Upper lobe of left lung (tissue), 6 donors: Measurements from ENCODE around the gene MAPK8IP1. TPM values are rescaled to one million over a fixed set of nuclear protein-coding genes. Genes with fewer than 3 reads are reported as not detected.

Source experiments
- ATAC-seq, 2 donors: fragments of 200-7000 bp; cut with Tn5 transposase; one replicate each; pipeline ENCODE4 v1.9.1; 2022; ENCODE audit warnings: mild to moderate bottlenecking in 2 of 2, moderate library complexity in 2 of 2; ENCODE audit not compliant: low FRiP score in 2 of 2
- DNase-seq, 2 donors: peaks; one replicate each; pipeline ENCODE4 v3.0.0-alpha.2; 2019 to 2020
- H3K27ac ChIP-seq, 4 donors: fragments of 200-600 bp; sonication (generic); one replicate each; pipeline ENCODE4 v1.5.1; 2016 to 2019
- H3K27me3 ChIP-seq, 4 donors: fragments of 200-600 bp; sonication (generic); one replicate each; pipeline ENCODE4 v1.5.1; 2017 to 2019
- H3K36me3 ChIP-seq, 4 donors: fragments of 200-600 bp; sonication (generic); one replicate each; pipeline ENCODE4 v1.5.1; 2016 to 2019
- H3K4me1 ChIP-seq, 4 donors: fragments of 200-600 bp; sonication (generic); one replicate each; pipeline ENCODE4 v1.5.1; 2018 to 2019
- H3K4me3 ChIP-seq, 4 donors: fragments of 200-600 bp; sonication (generic); one replicate each; pipeline ENCODE4 v1.5.1; 2017 to 2019; ENCODE audit warnings: mild to moderate bottlenecking in 2 of 4, moderate library complexity in 1 of 4
- H3K9me3 ChIP-seq, 4 donors: fragments of 200-600 bp; sonication (generic); one replicate each; pipeline ENCODE4 v1.5.1; 2018 to 2019
- CTCF ChIP-seq, 6 experiments: fragments of 450-650 bp in 4 of 6; fragments of 200-600 bp in 2 of 6; sonication (generic) in 2 of 6; IDR thresholded peaks; one replicate each; pipeline ENCODE4 v1.5.1; 2016 to 2019; ENCODE audit warnings: antibody characterized with exemption in 6 of 6
- EP300 ChIP-seq, 4 donors: sonication (generic); formaldehyde crosslinking; IDR thresholded peaks; one replicate each; pipeline ENCODE4 v1.5.1; 2017; ENCODE audit warnings: antibody characterized with exemption in 4 of 4, control low read depth in 2 of 4
- POLR2A ChIP-seq, 4 donors: fragments of 450-650 bp; IDR thresholded peaks; one replicate each; pipeline ENCODE4 v1.5.1; 2016 to 2017; ENCODE audit warnings: antibody characterized with exemption in 4 of 4, mild to moderate bottlenecking in 2 of 4
- POLR2AphosphoS5 ChIP-seq, 2 donors: sonication (generic); formaldehyde crosslinking; IDR thresholded peaks; one replicate each; pipeline ENCODE4 v1.5.1; 2017; ENCODE audit warnings: antibody characterized with exemption in 2 of 2
- WGBS, 2 donors: methylation state at CpG; one replicate each; pipeline ENCODE4 v1.1.5; 2017 to 2018; 5-methylcytosine and 5-hydroxymethylcytosine counted together
- total RNA-seq, 6 donors: library from RNA; depleted of rRNA in 4 of 6; stranded (reverse); fragments of >200 nt in 4 of 6; gene quantifications; one replicate each; pipeline versions ENCODE4 v1.1.0 to v1.2.1, GENCODE V29; 2016 to 2021
- donor health status: DM: no; HTN: no; CAD: no; lungs with moderate emphysema.
- donor health status: DM: no; HTN: yes; CAD: no; lungs with severe emphysema.

Gene MAPK8IP1
- total RNA-seq, 6 donors from 2014 or later = 2.1 to 16.0 (median 8.7) TPM

- Histone ChIP-seq H3K27ac (no peak overlapping the region), H3K9me3 (no peaks in the 10 kb centered on the region), H3K36me3 (no peaks in the 10 kb centered on the region), H3K27me3 (peaks cover 0 to 2% (median 0%) of the 10 kb centered on the region in 4 donors), H3K4me1 (peaks cover under 1 to 3% (median 2%) of the 10 kb centered on the region in 4 donors), H3K4me3 (no peak overlapping the region)
- WGBS, 2 donors = 86 to 87% methylated on average over 5 to 9 of the region's 9 CpGs
- TF ChIP-seq EP300 (IDR thresholded peaks at IDR 0.05) = no peak
- TF ChIP-seq POLR2AphosphoS5 (IDR thresholded peaks at IDR 0.05) = no peak
- DNase-seq (no peak), ATAC-seq (no peak)
Observed at GRCh38 chr11:45890886-45891550, 5.6 kb downstream of the MAPK8IP1 start.

GRCh38 chr11:45892856-45893255 is 7.4 kb downstream of the MAPK8IP1 start:
- no peaks in the 10 kb centered on the region for H3K9me3 ChIP-seq
- WGBS, 2 donors = 79 to 85% methylated on average over 4 to 5 of the region's 5 CpGs
- no peaks in the 10 kb centered on the region for H3K27me3 ChIP-seq
- no peak overlapping the region for H3K27ac ChIP-seq
- no peak for TF ChIP-seq EP300 (IDR thresholded peaks at IDR 0.05)
- no peak for TF ChIP-seq CTCF (IDR thresholded peaks at IDR 0.05)
- TF ChIP-seq POLR2AphosphoS5 (IDR thresholded peaks at IDR 0.05) = no peak
- no peak for TF ChIP-seq POLR2A (IDR thresholded peaks at IDR 0.05)
- ATAC-seq (no peak), DNase-seq (no peak)
- H3K36me3 ChIP-seq = no peaks in the 10 kb centered on the region
- H3K4me1 ChIP-seq = no peaks in the 10 kb centered on the region
- H3K4me3 ChIP-seq = no peak overlapping the region

DNA sequence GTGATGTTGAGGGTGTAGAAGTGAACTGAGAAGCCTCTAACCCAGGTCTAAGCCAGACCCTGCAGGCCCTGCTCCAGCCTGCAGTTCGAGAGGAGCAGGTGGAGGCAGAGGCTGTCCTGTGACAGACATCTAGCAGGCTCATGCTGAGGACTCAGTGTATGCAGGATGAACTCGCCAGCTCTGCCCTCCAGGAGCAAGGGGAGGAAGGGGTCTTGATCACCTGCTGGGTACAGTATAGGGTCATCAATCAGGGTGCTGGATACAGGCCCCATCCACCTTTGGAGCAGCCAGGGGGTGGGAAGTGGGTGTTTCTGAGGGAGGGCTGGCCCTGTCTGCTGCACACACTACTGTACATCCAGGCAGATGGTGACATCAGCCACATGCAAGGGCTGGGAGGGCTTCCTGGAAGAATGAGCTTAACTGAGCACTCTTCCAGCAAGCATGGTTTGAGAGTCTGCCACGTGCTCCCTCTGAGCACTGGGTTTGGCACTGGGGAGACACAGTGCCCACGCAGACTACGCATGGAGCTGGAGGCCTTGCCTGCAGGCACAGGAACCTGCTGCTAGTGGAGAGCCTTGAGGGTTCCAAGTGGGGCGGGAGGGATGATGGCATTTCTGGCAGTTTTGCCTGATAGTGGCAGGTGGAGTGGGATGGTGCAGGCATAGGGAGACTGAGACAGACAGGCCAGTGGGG is 9.2 kb downstream of the MAPK8IP1 start:
- DNase-seq (no peak), ATAC-seq (no peak)
- H3K4me3 ChIP-seq = no peak overlapping the region
- H3K27me3 ChIP-seq = peaks cover 0 to 2% (median 0%) of the 10 kb centered on the region in 4 donors
- no peaks in the 10 kb centered on the region for H3K36me3 ChIP-seq
- no peaks in the 10 kb centered on the region for H3K9me3 ChIP-seq
- H3K27ac ChIP-seq = no peak overlapping the region
- 81 to 86% methylated on average over 3 to 6 of the region's 6 CpGs for WGBS, 2 donors
- TF ChIP-seq CTCF (IDR thresholded peaks at IDR 0.05) = no peak
- H3K4me1 ChIP-seq = peaks cover 8 to 13% (median 9%) of the 10 kb centered on the region in 4 donors

- DNase-seq (no peak), ATAC-seq (no peak)
- no peak overlapping the region for H3K4me3 ChIP-seq
- peaks cover 13 to 23% (median 14%) of the 10 kb centered on the region in 4 donors for H3K4me1 ChIP-seq
- TF ChIP-seq CTCF (IDR thresholded peaks at IDR 0.05) (no peak), POLR2A (IDR thresholded peaks at IDR 0.05) (no peak), POLR2AphosphoS5 (IDR thresholded peaks at IDR 0.05) (no peak), EP300 (IDR thresholded peaks at IDR 0.05) (no peak)
- H3K36me3 ChIP-seq = no peaks in the 10 kb centered on the region
- no peaks in the 10 kb centered on the region for H3K9me3 ChIP-seq
- peaks cover 0 to 2% (median 0%) of the 10 kb centered on the region in 4 donors for H3K27me3 ChIP-seq
- no peak overlapping the region for H3K27ac ChIP-seq
- WGBS, 2 donors = 88 to 90% methylated on average over 7 of the region's 8 CpGs
Observed at GRCh38 chr11:45895553-45896259, 10.3 kb downstream of the MAPK8IP1 start.

DNA sequence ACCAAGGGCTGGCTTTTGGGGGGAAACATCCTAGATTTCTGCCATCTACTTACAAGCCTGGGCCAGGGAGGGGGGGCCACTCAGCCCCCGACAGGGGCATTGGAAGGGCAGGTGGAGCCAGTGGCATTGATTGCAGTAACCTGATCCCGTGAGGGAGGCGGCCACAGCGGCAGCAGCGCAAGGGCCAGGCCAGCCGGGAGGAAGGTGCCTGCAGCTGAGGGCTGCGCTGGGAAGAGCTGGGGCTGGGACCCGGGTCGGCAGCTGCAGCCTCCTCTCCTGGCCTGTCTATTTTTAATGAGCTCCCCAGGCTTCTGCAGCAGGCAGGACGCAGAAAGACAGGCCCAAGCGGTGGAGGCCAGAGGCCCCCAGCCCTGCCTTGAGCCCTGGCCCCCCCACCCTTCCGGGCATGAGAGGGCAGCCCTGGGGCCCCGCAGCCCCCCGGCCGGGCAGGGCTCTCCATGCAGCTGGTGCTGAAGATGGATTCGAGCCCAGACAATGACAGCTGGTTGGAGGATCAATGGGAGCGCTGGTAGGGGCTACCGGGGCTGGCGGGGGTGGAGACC is 11.1 kb downstream of the MAPK8IP1 start:
- 24 to 73% methylated on average over 3 to 17 of the region's 19 CpGs for WGBS, 2 donors
- peaks cover 0 to 2% (median 0%) of the 10 kb centered on the region in 4 donors for H3K27me3 ChIP-seq
- no peaks in the 10 kb centered on the region for H3K36me3 ChIP-seq
- H3K4me3 ChIP-seq = no peak overlapping the region
- TF ChIP-seq POLR2A (IDR thresholded peaks at IDR 0.05) = no peak
- TF ChIP-seq EP300 (IDR thresholded peaks at IDR 0.05) = no peak
- no peak for TF ChIP-seq POLR2AphosphoS5 (IDR thresholded peaks at IDR 0.05)
- TF ChIP-seq CTCF (IDR thresholded peaks at IDR 0.05) = no peak
- no peaks in the 10 kb centered on the region for H3K9me3 ChIP-seq
- ATAC-seq (no peak), DNase-seq (peak in 1 of 2 donors; percentile 73)
- H3K4me1 ChIP-seq = peaks cover 18 to 31% (median 20%) of the 10 kb centered on the region in 4 donors
- no peak overlapping the region for H3K27ac ChIP-seq
